Measurements from ENCODE around the gene TMTC2.
"Not testable (repeated sequence)": the region's sequence is repeated elsewhere in the genome, so short reads cannot be mapped to it uniquely, and the experiment has no call there.

Gene TMTC2

DNA sequence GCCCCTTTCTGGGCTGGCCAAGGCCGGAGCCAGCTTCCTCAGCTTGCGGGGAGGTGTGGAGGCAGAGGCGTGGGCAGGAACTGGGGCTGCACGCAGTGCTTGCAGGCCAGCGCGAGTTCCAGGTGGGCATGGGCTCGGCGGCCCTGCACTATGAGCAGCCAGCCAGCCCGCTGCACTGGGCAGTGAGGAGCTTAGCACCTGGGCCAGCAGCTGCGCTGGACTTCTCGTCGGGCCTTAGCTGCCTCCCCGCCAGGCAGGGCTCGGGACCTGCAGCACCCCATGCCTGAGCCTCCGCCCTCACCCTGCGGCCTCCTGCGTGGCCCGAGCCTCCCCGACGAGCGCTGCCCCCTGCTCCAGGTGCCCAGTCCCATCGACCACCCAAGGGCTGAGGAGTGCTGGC, 42.0 kb downstream of the TMTC2 start:
- no peak for DNase-seq (ENCODE audit: low spot score)

DNA sequence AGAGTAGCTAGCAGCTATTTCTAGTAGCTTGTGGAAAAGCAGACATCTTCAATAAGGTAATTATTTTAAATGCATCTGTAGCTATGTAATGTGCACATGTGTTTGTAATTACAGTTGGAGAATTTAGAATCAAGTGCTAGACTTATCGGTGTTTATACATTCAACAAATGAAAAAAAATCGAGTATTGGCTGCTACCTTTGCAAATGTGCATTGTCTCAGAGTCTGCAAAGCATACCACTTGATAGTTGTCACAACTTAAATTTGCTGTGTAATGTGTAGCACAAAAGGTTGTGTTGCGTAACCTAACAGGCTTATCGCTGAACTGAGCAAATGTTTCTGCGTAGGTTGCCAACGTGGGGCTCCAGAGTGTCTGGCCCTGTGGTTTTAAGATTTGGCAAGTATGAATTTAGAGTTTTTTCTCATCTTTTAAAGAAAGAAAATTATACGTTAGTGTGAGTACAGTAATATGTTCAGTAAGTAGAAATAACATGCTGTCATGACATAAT, 44.3 kb downstream of the TMTC2 start:
- DNase-seq (ENCODE audit: low spot score), result no peak

GRCh38 chr12:82740129-82741000, 53.7 kb downstream of the TMTC2 start:
- no peak for DNase-seq (ENCODE audit: low spot score)

- DNase-seq (ENCODE audit: low spot score), result no peak
Observed at GRCh38 chr12:82745063-82745674, 58.5 kb downstream of the TMTC2 start.

DNA sequence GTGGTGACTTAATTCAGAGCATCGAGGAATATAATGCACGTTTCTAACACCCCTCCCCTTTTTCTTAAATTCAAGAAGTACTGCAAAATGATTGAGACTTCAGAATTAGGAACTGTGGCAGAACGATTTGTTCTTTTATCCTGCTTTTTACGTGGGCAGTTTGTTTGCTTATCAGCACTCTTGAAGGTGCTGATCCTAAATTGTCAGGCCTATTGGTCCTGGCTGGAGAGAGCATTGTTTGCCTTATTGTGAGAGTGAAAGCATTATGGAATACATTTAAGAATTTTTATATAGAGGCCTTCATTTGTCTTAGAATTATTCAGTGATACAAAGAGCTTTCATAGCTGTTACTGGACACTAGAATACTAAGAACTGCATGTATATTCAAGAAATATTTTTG, 59.1 kb downstream of the TMTC2 start:
- no peak for DNase-seq (ENCODE audit: low spot score)

DNA sequence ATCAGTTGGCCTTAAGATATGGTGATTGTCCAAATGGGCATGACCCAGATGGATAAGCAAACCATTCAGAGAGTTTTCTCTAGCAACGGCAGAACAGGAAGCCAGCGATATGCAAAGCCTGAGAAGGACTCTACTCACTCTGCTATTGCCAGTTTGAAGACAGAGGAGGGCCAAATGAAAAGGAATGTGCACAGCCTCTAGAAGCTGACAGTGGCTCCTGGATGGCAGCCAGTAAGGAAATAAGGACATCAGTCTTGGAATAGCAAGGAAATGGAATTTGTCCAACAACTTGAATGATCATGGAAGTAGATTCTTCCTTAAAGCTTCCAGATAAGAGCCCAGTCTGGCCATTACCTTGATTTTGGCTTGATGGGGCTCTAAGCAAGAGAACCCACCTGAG, 60.0 kb downstream of the TMTC2 start:
- no peak for DNase-seq (ENCODE audit: low spot score)

DNA sequence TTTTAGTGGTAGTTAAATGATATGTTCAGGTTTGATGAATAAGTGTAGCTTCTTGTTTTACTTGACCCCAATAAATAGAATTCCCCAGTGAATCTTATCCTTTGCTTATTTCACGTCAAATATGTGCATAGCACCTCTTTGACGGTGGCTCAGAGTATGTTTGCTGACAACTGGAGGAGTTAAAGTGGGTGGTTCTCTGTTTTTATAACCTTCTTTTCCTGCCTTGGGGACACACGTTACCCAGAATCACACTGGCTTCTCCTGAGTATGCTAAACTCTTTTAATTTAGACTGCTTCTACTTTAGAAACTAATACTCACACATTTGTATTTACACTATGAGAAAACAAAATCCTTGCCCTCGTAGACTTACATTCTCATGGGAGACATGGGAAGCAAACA, 62.3 kb downstream of the TMTC2 start:
- no peak for DNase-seq (ENCODE audit: low spot score)

DNA sequence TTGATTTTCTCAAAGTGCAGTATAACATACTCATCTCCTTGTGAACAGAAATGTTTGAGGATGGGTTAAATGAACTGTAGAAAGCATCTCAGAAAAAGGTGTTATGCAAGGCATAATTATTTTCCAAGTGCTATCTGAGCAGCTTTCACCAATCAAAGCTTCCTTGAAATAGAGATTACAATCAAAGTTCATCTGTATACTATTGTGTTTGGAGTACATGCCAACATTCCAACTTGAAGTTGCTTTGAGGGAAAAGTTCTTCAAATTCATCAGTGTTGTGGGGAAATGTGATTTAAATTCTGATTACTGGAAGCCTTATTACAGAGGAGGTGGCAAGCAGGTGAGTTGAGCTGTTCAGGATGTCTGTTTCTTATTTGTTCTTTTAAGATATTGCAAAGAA, 68.2 kb downstream of the TMTC2 start:
- DNase-seq (ENCODE audit: low spot score), result no peak

DNA sequence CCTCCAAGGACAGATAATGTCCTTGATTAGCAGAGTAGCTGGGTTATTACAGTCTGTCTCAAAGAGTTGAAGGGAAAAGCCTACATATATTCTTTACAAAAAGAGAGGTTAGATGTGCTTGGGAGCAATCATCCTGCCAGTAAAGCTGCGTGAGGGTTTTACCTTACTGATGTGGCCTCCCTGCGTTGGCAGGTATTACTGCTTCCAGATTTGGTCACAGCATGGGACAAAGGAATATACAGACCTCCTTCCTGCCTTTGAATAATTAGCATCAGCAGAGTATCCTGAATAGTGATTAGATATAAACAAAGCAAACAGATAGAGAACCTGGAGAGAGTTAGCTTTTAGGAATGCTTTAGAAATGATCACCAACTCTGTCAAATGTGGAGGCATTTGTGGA, 69.6 kb downstream of the TMTC2 start:
- no peak for DNase-seq (ENCODE audit: low spot score)

DNA sequence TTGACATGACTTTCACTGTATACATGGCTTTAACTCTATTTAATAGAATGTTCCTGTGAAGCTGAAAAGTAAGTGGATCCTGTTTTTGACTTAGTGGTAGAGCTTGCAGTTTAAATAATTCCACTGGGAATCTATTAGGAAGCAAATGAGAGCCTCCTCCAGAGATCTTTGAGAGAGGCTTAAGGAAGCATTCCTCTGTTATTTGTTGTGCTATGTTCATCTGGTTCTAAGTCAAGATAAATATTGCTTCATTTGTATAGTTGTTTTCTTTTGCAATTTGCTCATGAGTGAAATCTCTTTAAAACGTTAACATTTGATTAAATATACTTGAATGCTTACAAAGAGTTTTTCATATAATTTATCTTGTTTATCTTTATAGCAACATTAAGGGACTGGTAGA, 70.4 kb downstream of the TMTC2 start:
- DNase-seq (ENCODE audit: low spot score), result no peak

DNA sequence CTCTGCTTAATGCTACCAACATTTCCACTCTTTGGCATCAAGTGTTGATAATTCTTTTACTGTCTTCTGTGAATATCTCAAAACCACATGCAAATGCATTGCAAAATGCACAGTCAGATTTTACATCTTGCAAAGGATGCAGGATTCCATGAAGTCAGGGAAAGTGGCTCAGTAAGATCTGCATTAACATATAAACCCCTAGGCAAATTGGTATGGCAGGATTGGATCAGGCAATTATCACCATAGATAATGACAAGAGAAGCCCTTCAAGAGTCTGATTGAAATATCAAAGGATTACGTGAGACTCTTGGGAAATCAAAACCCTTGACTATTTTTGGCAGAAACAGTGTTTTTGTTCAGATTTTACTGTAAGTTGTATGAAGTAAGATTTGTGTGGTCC, 71.0 kb downstream of the TMTC2 start:
- no peak for DNase-seq (ENCODE audit: low spot score)

DNA sequence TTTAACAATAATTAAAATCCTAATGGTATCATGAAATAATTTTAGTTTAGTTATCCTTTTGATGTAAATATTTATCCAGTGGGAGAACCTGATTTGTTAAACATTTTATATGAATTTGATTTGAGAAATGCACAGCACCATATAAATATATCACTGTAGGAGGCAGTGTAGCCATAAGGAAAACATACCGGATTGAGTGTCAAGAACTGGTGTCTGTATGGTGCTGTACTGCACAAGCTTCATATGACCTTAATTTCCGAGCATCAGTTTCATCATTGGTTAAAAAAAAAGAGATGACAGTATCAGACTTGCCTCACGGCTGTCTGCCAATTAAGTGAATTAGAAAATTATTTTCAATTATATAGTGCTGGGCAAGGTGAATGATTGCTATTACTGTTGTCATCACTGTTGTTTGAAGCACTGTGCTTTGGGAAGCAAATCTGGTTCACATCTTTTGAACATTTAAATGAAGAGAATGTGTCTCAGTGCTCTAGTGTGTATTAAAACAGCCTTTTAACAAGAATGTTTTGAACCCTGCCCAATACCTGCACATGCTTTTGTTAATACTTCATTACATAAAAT, 72.1 kb downstream of the TMTC2 start:
- DNase-seq (ENCODE audit: low spot score), result no peak

- no peak for DNase-seq (ENCODE audit: low spot score)
Observed at GRCh38 chr12:82760423-82760822, 73.7 kb downstream of the TMTC2 start.

- DNase-seq (ENCODE audit: low spot score), result not testable (repeated sequence)
Observed at GRCh38 chr12:82765206-82765605, 78.5 kb downstream of the TMTC2 start.

DNA sequence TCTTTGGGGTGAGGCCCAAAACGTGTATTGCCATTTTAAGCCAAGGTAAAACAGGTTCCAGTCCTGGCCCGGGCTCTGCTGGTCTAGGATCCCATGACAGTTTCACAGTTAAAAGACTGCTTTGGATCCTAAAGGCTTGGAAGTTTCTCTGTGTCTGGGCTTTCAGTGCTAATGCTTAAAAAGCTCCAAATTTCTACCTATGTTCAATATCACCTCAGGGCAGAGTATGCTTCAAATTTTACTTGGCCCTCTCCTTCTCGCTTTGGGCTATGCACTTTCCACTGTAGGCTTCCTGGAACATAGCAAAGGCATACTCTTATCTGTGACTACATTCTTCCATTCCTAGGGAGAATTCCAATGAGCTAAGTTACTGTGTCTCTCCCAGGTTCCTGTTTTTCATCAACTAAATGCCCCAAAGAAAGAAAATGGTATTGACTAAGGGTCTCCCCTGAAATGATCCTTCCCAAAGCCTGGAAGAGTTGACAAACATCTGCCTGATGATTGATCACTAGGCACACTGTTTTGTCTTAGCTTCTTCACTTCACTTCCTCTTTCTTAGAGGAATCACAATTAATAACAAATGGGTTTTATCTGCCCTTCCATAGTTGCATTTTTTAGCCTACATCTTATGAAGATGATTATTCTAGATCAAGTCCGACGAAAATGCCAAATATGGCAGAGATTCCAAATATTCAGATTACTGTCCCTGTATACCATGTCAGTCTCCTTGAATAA, 79.4 kb downstream of the TMTC2 start:
- no peak for DNase-seq (ENCODE audit: low spot score)

DNA sequence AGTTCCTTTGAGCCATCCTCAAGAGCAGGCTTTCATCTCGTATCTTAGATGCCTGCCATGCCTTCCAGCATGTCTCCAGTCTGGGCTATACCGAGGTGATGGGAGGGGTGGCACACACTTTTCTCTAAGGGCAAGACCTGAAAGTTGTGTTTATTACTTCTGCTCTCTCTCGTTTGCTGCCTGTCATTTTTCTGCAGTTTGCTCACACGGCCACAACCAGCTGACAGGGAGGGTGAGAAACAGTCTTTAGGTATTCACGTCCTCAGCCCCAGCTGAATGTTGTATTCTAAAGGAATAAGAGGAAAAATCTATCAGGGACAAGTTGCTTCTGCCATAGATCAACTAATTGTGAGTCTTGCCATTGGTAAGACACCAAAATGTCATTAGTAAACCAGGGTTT, 88.0 kb downstream of the TMTC2 start:
- no peak for DNase-seq (ENCODE audit: low spot score)

DNA sequence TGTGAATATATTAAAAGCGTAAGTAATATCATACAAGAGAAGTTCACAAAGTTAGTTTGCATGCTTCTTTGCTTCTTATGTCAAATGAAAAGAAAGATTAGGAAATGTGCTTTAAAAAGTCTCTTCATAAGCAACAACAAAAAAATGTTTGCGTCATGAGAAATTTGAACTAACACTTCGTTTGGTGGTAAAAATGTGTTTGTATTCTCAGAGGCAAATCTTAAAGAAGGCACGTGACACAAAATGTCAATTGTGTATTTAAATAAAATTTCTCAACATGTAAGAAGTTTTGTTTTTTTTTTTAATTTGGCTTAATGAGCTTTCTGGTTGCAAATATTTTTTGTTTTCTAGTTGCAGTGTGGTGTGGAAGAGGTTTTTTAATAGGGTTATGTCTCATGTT, 93.8 kb downstream of the TMTC2 start:
- no peak for DNase-seq (ENCODE audit: low spot score)

GRCh38 chr12:82781309-82781997, 94.7 kb downstream of the TMTC2 start:
- no peak for DNase-seq (ENCODE audit: low spot score)

DNA sequence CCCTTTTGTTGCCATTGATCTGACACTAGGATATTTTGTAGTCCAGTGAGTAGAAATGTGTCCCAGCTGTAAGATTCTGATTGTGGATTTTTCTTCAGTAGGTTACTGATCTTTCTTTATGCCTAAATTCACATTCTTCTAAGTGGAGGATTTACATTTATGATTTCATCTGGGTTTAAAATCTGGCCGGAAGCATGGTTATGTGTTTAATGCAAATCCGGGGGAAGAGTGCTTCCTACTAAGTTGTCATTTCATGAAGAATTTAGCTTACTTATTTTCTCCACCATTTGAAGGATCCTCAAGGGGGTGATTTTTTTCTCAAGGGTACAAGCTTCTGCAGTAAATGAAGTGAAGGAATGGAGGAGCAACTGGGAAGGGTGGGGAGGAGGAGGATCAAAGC, 96.7 kb downstream of the TMTC2 start:
- no peak for DNase-seq (ENCODE audit: low spot score)

GRCh38 chr12:82787016-82787415, 100.3 kb downstream of the TMTC2 start:
- DNase-seq (ENCODE audit: low spot score), result no peak

GRCh38 chr12:82788594-82788993, 101.9 kb downstream of the TMTC2 start:
- DNase-seq (ENCODE audit: low spot score), result no peak

- DNase-seq (ENCODE audit: low spot score), result no peak
Observed at GRCh38 chr12:82789674-82790073, 103.0 kb downstream of the TMTC2 start.
